NCI-H2081 (cell line): ENCODE results near the gene GHRHR.

Source experiments
- DNase-seq, 2 experiments: peaks; one replicate each; lab custom pipeline; 2025; lab: John Stamatoyannopoulos, UW

The GHRHR gene

GRCh38 chr7:31006857-31007256 lies 43.1 kb downstream of the GHRHR start:
- no peak for DNase-seq

- DNase-seq, result no peak
These were observed 43.9 kb downstream of the GHRHR start for GRCh38 chr7:31007634-31008033.

- DNase-seq, result peak; percentile 82 to 85
These were observed 51.1 kb downstream of the GHRHR start for GRCh38 chr7:31014826-31015225.

GRCh38 chr7:31017032-31017675 lies 53.4 kb downstream of the GHRHR start:
- DNase-seq, result no peak

- no peak for DNase-seq
These were observed 54.0 kb downstream of the GHRHR start for GRCh38 chr7:31017721-31018120.

GRCh38 chr7:31019509-31019908 lies 55.8 kb downstream of the GHRHR start:
- no peak for DNase-seq

GRCh38 chr7:31020161-31020560 lies 56.4 kb downstream of the GHRHR start:
- DNase-seq, result no peak

- no peak for DNase-seq
These were observed 56.9 kb downstream of the GHRHR start for GRCh38 chr7:31020652-31021051.

GRCh38 chr7:31022117-31022516 lies 58.4 kb downstream of the GHRHR start:
- no peak for DNase-seq

GRCh38 chr7:31022726-31023125 lies 59.0 kb downstream of the GHRHR start:
- no peak for DNase-seq

- no peak for DNase-seq
These were observed 60.1 kb downstream of the GHRHR start for GRCh38 chr7:31023877-31024276.

GRCh38 chr7:31027161-31027965 lies 63.6 kb downstream of the GHRHR start:
- DNase-seq, result no peak

- DNase-seq, result no peak
These were observed 64.3 kb downstream of the GHRHR start for GRCh38 chr7:31028006-31028405.

GRCh38 chr7:31028417-31028992 lies 64.8 kb downstream of the GHRHR start:
- no peak for DNase-seq
